ENCODE data around the gene PPA1. TPM values are rescaled to one million over a fixed set of nuclear protein-coding genes. Genes with fewer than 3 reads are reported as not detected.
"Not testable (repeated sequence)": the region's sequence is repeated elsewhere in the genome, so short reads cannot be mapped to it uniquely, and the experiment has no call there.

PPA1 gene
- total RNA-seq, 1 donor from 2014 or later: 99.9 TPM

DNA sequence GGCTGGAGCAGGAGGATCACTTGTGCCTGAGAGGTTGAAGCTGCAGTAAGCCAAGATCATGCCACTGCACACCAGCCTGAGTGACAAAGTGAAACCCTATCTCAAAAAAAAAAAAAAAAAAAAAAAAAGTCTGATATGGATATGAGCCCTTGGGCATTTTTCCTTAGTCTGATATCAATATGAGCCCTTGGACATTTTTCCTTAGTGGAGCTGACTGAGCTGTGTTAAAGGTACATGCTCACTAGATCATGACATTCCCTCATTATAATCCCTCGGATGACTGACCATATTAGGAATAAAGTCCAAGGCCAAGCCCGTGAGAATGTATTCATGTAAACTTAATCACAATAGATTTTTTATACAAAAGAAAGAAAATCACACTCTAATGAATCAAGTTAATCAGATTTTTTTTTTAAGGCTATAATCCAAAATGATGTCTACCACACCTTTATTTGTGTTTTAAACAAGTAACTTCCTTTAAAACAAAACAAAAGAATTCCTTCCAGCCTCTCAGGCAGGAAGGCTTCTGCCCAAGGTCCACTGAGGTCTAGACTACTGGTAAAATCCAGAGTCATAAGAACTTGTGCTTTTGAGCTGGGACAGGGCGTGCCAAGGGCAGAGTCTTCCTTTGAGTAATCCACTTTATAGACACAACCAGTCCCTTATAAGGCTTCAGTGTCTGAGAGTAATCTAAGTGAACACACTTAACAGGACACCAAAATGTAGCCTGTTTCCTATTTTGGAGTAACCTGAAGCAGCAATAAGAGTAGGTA lies 5.5 kb downstream of the PPA1 start:
- no peak for DNase-seq
- Histone ChIP-seq H3K27ac (replicated peaks) (peak overlapping the region; percentile 57), H3K27me3 (ENCODE audit: low read depth) (no peaks in the 10 kb centered on the region), H3K4me1 (peaks cover 50% of the 10 kb centered on the region), H3K36me3 (peaks cover 22% of the 10 kb centered on the region), H3K4me3 (no peak overlapping the region), H3K9me3 (replicated peaks) (no peaks in the 10 kb centered on the region)
- intact Hi-C loops (cut with micrococcal nuclease): no loop called here
- TF ChIP-seq, protein P1, sequence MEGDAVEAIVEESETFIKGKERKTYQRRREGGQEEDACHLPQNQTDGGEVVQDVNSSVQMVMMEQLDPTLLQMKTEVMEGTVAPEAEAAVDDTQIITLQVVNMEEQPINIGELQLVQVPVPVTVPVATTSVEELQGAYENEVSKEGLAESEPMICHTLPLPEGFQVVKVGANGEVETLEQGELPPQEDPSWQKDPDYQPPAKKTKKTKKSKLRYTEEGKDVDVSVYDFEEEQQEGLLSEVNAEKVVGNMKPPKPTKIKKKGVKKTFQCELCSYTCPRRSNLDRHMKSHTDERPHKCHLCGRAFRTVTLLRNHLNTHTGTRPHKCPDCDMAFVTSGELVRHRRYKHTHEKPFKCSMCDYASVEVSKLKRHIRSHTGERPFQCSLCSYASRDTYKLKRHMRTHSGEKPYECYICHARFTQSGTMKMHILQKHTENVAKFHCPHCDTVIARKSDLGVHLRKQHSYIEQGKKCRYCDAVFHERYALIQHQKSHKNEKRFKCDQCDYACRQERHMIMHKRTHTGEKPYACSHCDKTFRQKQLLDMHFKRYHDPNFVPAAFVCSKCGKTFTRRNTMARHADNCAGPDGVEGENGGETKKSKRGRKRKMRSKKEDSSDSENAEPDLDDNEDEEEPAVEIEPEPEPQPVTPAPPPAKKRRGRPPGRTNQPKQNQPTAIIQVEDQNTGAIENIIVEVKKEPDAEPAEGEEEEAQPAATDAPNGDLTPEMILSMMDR (IDR thresholded peaks at IDR 0.05; ENCODE audit: borderline replicate concordance): no peak

DNA sequence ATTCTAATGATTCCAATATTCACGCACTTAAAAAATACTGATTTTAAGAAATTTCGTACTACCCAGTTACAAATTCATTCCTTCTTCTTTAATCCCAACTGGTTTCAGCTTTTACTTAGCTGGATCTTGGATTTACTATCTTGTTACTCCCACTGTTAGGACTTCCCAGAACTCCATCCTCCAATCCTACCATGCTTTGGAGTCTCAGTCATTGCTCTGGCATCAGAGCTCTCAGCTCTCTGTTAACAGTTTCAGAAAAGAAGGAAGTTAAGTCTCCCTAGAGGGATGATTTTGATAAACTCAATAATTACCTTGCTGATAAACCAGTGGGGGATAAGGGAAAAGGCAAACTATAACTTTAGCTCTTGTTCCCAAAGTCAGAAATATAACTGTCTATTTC lies 9.5 kb downstream of the PPA1 start:
- H3K27me3 ChIP-seq (ENCODE audit: low read depth): no peaks in the 10 kb centered on the region
- no peak for DNase-seq
- no peaks in the 10 kb centered on the region for H3K9me3 ChIP-seq (replicated peaks)
- no peak overlapping the region for H3K27ac ChIP-seq (replicated peaks)
- TF ChIP-seq, protein P1 (IDR thresholded peaks at IDR 0.05; ENCODE audit: borderline replicate concordance): no peak
- intact Hi-C loops (cut with micrococcal nuclease): loop anchor here (5.0 kb wide), 1 partner anchor 139 kb away; no protein-coding TSS in a partner anchor
- H3K4me1 ChIP-seq: peaks cover 29% of the 10 kb centered on the region
- H3K36me3 ChIP-seq: peaks cover 7% of the 10 kb centered on the region
- H3K4me3 ChIP-seq: no peak overlapping the region

DNA sequence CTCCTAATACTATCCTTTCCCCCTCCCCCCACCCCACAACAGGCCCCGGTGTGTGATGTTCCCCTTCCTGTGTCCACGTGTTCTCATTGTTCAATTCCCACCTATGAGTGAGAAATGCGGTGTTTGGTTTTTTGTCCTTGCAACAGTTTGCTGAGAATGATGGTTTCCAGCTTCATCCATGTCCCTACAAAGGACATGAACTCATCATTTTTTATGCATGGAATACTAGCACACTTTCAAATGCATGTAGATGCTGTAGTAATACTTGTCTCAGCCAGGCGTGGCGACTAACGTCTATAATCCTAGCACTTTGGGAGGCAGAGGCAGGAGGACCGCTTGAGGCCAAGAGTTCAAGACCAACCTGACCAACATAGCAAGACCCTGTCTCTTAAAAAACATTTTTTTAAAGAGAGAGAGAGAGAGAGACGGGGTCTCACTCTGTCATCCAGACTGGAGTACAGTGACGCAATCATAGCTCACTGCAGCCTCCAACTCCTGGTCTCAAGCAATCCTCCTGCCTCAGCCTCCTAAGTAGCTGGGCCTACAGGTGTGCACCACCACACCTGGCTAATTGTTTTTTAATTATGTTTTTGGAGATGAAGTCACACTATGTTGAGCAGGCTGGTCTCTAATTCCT lies 10.3 kb downstream of the PPA1 start:
- intact Hi-C loops (cut with micrococcal nuclease): loop anchor here (5.0 kb wide), 1 partner anchor 139 kb away; no protein-coding TSS in a partner anchor
- Histone ChIP-seq H3K36me3 (peaks cover 10% of the 10 kb centered on the region), H3K4me1 (peaks cover 21% of the 10 kb centered on the region)
- not testable (repeated sequence) for DNase-seq; H3K27me3 ChIP-seq (ENCODE audit: low read depth); H3K9me3 ChIP-seq (replicated peaks); H3K4me3 ChIP-seq; H3K27ac ChIP-seq (replicated peaks)

DNA sequence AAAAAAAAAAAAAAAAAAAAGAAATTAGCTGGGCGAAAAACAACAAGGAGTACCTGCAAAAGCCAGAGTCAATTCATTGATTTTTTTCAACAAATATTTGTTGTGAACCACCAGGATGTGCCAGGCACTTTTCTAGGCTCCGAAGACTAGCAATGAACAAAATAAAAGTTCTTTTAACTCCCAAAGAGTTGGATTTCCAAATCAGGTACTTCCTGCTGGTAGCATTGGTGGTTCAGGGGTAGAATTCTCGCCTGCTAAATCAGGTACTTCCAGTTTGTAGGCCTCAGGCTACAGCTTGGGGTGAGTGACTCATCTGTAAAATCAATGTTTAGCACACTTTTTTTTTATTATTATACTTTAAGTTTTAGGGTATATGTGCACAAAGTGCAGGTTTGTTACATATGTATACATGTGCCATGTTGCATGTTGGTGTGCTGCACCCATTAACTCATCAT lies 10.9 kb downstream of the PPA1 start:
- intact Hi-C loops (cut with micrococcal nuclease): loop anchor here (5.0 kb wide), 1 partner anchor 140 kb away; no protein-coding TSS in a partner anchor
- TF ChIP-seq, protein P1 (IDR thresholded peaks at IDR 0.05; ENCODE audit: borderline replicate concordance): no peak

DNA sequence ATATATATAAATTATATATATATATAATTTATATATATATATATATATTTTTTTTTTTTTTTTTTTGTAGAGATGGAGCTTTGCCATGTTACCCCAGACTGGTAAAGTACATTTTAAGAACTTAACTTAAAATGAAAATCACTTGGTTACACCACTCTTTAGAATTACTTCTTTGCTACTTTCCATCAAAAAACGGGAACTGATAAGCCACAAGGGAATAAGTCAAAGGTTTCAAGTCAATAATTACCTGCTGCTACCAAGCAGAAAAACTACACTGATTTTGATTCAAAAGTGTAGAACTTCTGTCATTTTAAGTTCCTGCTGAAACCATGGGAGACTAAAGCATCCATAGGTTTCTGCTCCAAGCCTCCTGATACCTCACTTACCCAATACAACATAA lies 12.2 kb downstream of the PPA1 start:
- intact Hi-C loops (cut with micrococcal nuclease): loop anchor here (5.0 kb wide), 1 partner anchor 141 kb away; no protein-coding TSS in a partner anchor
- Histone ChIP-seq H3K36me3 (peaks cover 28% of the 10 kb centered on the region), H3K4me1 (peaks cover 9% of the 10 kb centered on the region), H3K4me3 (peak overlapping the region; percentile 10), H3K27me3 (ENCODE audit: low read depth) (no peaks in the 10 kb centered on the region), H3K27ac (replicated peaks) (peak overlapping the region; percentile 45), H3K9me3 (replicated peaks) (no peaks in the 10 kb centered on the region)
- no peak for DNase-seq
- TF ChIP-seq, protein P1 (IDR thresholded peaks at IDR 0.05; ENCODE audit: borderline replicate concordance): no peak

More for the DNA sequence above, 10.9 kb downstream of the PPA1 start:
- H3K27ac ChIP-seq (replicated peaks): no peak overlapping the region
- H3K4me3 ChIP-seq: no peak overlapping the region
- H3K4me1 ChIP-seq: peaks cover 15% of the 10 kb centered on the region
- H3K9me3 ChIP-seq (replicated peaks): no peaks in the 10 kb centered on the region
- H3K27me3 ChIP-seq (ENCODE audit: low read depth): no peaks in the 10 kb centered on the region
- H3K36me3 ChIP-seq: peaks cover 14% of the 10 kb centered on the region
- no peak for DNase-seq
